Immature natural killer cell (primary cell): Measurements from ENCODE around the gene ACBD6. TPM values are rescaled to one million over a fixed set of nuclear protein-coding genes. Genes with fewer than 3 reads are reported as not detected.
"Not testable (repeated sequence)": the region's sequence is repeated elsewhere in the genome, so short reads cannot be mapped to it uniquely, and the experiment has no call there.

Experiments used
- DNase-seq, 3 donors: peaks; one replicate each; pipeline ENCODE4 v3.0.0; 2022; ENCODE audit warnings: mixed read lengths in 1 of 3
- H3K27ac Mint-ChIP-seq, 6 donors: one replicate each; pipeline ENCODE4 v1.8.0; 2020; ENCODE audit warnings: mixed read lengths in 6 of 6, mild to moderate bottlenecking in 5 of 6, inconsistent platforms in 4 of 6, moderate library complexity in 3 of 6
- H3K27me3 Mint-ChIP-seq, 3 donors: one replicate each; pipeline ENCODE4 v1.8.0; 2020 to 2021; ENCODE audit warnings: low read depth in 3 of 3, mild to moderate bottlenecking in 3 of 3, mixed read lengths in 3 of 3, moderate library complexity in 3 of 3, inconsistent platforms in 1 of 3
- H3K36me3 Mint-ChIP-seq, 3 donors: one replicate each; pipeline ENCODE4 v1.8.0; 2020; ENCODE audit warnings: mixed read lengths in 3 of 3, inconsistent platforms in 2 of 3, mild to moderate bottlenecking in 2 of 3
- H3K4me1 Mint-ChIP-seq, 2 donors: one replicate each; pipeline ENCODE4 v1.8.0; 2020; ENCODE audit warnings: inconsistent platforms in 2 of 2, mild to moderate bottlenecking in 2 of 2, mixed read lengths in 2 of 2, moderate library complexity in 1 of 2
- H3K4me3 Mint-ChIP-seq, 5 donors: one replicate each; pipeline ENCODE4 v1.8.0; 2020; ENCODE audit warnings: mild to moderate bottlenecking in 5 of 5, mixed read lengths in 5 of 5, inconsistent platforms in 3 of 5, moderate library complexity in 3 of 5
- H3K9me3 Mint-ChIP-seq, 6 donors: one replicate each; pipeline ENCODE4 v1.8.0; 2020; ENCODE audit warnings: mild to moderate bottlenecking in 6 of 6, mixed read lengths in 6 of 6, inconsistent platforms in 4 of 6, moderate library complexity in 3 of 6
- polyA plus RNA-seq, 3 donors: library from polyadenylated mRNA; unstranded; fragments of 300-500 nt; fragmentation: Illumina TruSeq; gene quantifications; one replicate each; pipeline ENCODE4 v1.2.3, GENCODE V29; 2021

The ACBD6 gene
- polyA plus RNA-seq, 3 donors from 2014 or later = 30.5 to 39.2 (median 38.1) TPM

GRCh38 chr1:180440335-180440734 lies 62.0 kb downstream of the ACBD6 start:
- Mint-ChIP-seq H3K36me3 (peaks cover 4 to 21% (median 7%) of the 10 kb centered on the region in 3 donors), H3K9me3 (peaks cover 0 to 2% (median 0%) of the 10 kb centered on the region in 6 donors), H3K4me3 (no peak overlapping the region), H3K27ac (no peak overlapping the region), H3K27me3 (no peaks in the 10 kb centered on the region), H3K4me1 (peaks cover 0 to 9% of the 10 kb centered on the region in 2 donors)
- no peak for DNase-seq

- Mint-ChIP-seq H3K27ac (no peak overlapping the region), H3K4me1 (peaks cover 7 to 23% of the 10 kb centered on the region in 2 donors), H3K27me3 (no peaks in the 10 kb centered on the region), H3K4me3 (no peak overlapping the region), H3K36me3 (peaks cover 4 to 13% (median 7%) of the 10 kb centered on the region in 3 donors), H3K9me3 (no peaks in the 10 kb centered on the region)
- no peak for DNase-seq
These were observed 66.8 kb downstream of the ACBD6 start for GRCh38 chr1:180435566-180435965.

- DNase-seq = no peak
- Mint-ChIP-seq H3K27ac (peak overlapping the region in 1 of 6 donors; percentile 40), H3K4me3 (no peak overlapping the region), H3K4me1 (peaks cover 7 to 23% of the 10 kb centered on the region in 2 donors), H3K9me3 (no peaks in the 10 kb centered on the region), H3K27me3 (peaks cover 0 to 2% (median 0%) of the 10 kb centered on the region in 3 donors), H3K36me3 (peaks cover 4 to 17% (median 14%) of the 10 kb centered on the region in 3 donors)
These were observed 68.5 kb downstream of the ACBD6 start for GRCh38 chr1:180433873-180434272.

- H3K4me1 Mint-ChIP-seq = peaks cover 7 to 20% of the 10 kb centered on the region in 2 donors
- peaks cover 3 to 21% (median 9%) of the 10 kb centered on the region in 3 donors for H3K36me3 Mint-ChIP-seq
- H3K27me3 Mint-ChIP-seq = peaks cover 0 to 4% (median 0%) of the 10 kb centered on the region in 3 donors
- no peaks in the 10 kb centered on the region for H3K9me3 Mint-ChIP-seq
- H3K4me3 Mint-ChIP-seq = no peak overlapping the region
- H3K27ac Mint-ChIP-seq = no peak overlapping the region
- DNase-seq = no peak
These were observed 70.7 kb downstream of the ACBD6 start for GRCh38 chr1:180431683-180432082.

GRCh38 chr1:180428782-180429695 lies 73.3 kb downstream of the ACBD6 start:
- H3K36me3 Mint-ChIP-seq = peaks cover 0 to 10% (median 7%) of the 10 kb centered on the region in 3 donors
- no peak overlapping the region for H3K4me3 Mint-ChIP-seq
- no peaks in the 10 kb centered on the region for H3K9me3 Mint-ChIP-seq
- H3K27me3 Mint-ChIP-seq = peaks cover 0 to 4% (median 2%) of the 10 kb centered on the region in 3 donors
- no peak for DNase-seq
- H3K27ac Mint-ChIP-seq = peak overlapping the region in 1 of 6 donors; percentile 0
- peaks cover 6 to 32% of the 10 kb centered on the region in 2 donors for H3K4me1 Mint-ChIP-seq

- Mint-ChIP-seq H3K27me3 (peaks cover 0 to 4% (median 2%) of the 10 kb centered on the region in 3 donors), H3K4me3 (no peak overlapping the region), H3K36me3 (peaks cover 7 to 20% (median 13%) of the 10 kb centered on the region in 3 donors), H3K27ac (no peak overlapping the region), H3K9me3 (peaks cover 0 to 2% (median 0%) of the 10 kb centered on the region in 6 donors), H3K4me1 (peaks cover 8 to 22% of the 10 kb centered on the region in 2 donors)
- no peak for DNase-seq
These were observed 76.4 kb downstream of the ACBD6 start for GRCh38 chr1:180425952-180426351.

- Mint-ChIP-seq H3K27ac (peak overlapping the region in 1 of 6 donors; percentile 18), H3K27me3 (peaks cover 0 to 4% (median 2%) of the 10 kb centered on the region in 3 donors), H3K9me3 (peaks cover 0 to 2% (median 0%) of the 10 kb centered on the region in 6 donors), H3K36me3 (peaks cover 7 to 22% (median 13%) of the 10 kb centered on the region in 3 donors), H3K4me1 (peaks cover 10 to 22% of the 10 kb centered on the region in 2 donors), H3K4me3 (no peak overlapping the region)
- DNase-seq = no peak
These were observed 77.4 kb downstream of the ACBD6 start for GRCh38 chr1:180424848-180425457.

GRCh38 chr1:180421614-180422013 lies 80.8 kb downstream of the ACBD6 start:
- H3K9me3 Mint-ChIP-seq = peaks cover 0 to 2% (median 0%) of the 10 kb centered on the region in 6 donors
- peaks cover 10 to 20% of the 10 kb centered on the region in 2 donors for H3K4me1 Mint-ChIP-seq
- H3K27ac Mint-ChIP-seq = no peak overlapping the region
- peaks cover 0 to 2% (median 0%) of the 10 kb centered on the region in 3 donors for H3K27me3 Mint-ChIP-seq
- H3K4me3 Mint-ChIP-seq = no peak overlapping the region
- DNase-seq = no peak
- H3K36me3 Mint-ChIP-seq = peaks cover 10 to 12% (median 10%) of the 10 kb centered on the region in 3 donors

GRCh38 chr1:180421145-180421544 lies 81.2 kb downstream of the ACBD6 start:
- Mint-ChIP-seq H3K36me3 (peaks cover 11 to 16% (median 14%) of the 10 kb centered on the region in 3 donors), H3K4me1 (peaks cover 10 to 15% of the 10 kb centered on the region in 2 donors)
- DNase-seq, H3K27me3 Mint-ChIP-seq, H3K9me3 Mint-ChIP-seq, H3K4me3 Mint-ChIP-seq, H3K27ac Mint-ChIP-seq: not testable (repeated sequence)

- Mint-ChIP-seq H3K27me3 (no peaks in the 10 kb centered on the region), H3K4me3 (no peak overlapping the region), H3K9me3 (peaks cover 0 to 9% (median 5%) of the 10 kb centered on the region in 6 donors), H3K4me1 (peaks cover 0 to 3% of the 10 kb centered on the region in 2 donors), H3K27ac (no peak overlapping the region), H3K36me3 (peaks cover 13 to 19% (median 19%) of the 10 kb centered on the region in 3 donors)
- peak; percentile 2 to 6 (median 2) for DNase-seq
These were observed 86.3 kb downstream of the ACBD6 start for GRCh38 chr1:180415985-180416633.

- DNase-seq = no peak
- Mint-ChIP-seq H3K4me3 (no peak overlapping the region), H3K9me3 (peaks cover 0 to 9% (median 5%) of the 10 kb centered on the region in 6 donors), H3K36me3 (peaks cover 19 to 23% (median 19%) of the 10 kb centered on the region in 3 donors), H3K27me3 (no peaks in the 10 kb centered on the region), H3K4me1 (no peaks in the 10 kb centered on the region), H3K27ac (no peak overlapping the region)
These were observed 87.0 kb downstream of the ACBD6 start for GRCh38 chr1:180415236-180415848.

GRCh38 chr1:180412583-180412982 lies 89.8 kb downstream of the ACBD6 start:
- no peak for DNase-seq
- Mint-ChIP-seq H3K36me3 (peaks cover 14 to 26% (median 25%) of the 10 kb centered on the region in 3 donors), H3K27ac (no peak overlapping the region), H3K9me3 (peaks cover 0 to 9% (median 5%) of the 10 kb centered on the region in 6 donors), H3K27me3 (no peaks in the 10 kb centered on the region), H3K4me1 (peaks cover 0 to 2% of the 10 kb centered on the region in 2 donors), H3K4me3 (no peak overlapping the region)

GRCh38 chr1:180408128-180408527 lies 94.2 kb downstream of the ACBD6 start:
- Mint-ChIP-seq H3K4me1 (peaks cover 2 to 11% of the 10 kb centered on the region in 2 donors), H3K36me3 (peaks cover 13 to 18% (median 16%) of the 10 kb centered on the region in 3 donors)
- H3K9me3 Mint-ChIP-seq, H3K4me3 Mint-ChIP-seq, H3K27ac Mint-ChIP-seq, DNase-seq, H3K27me3 Mint-ChIP-seq: not testable (repeated sequence)
